HG03064 (cell line): ENCODE results near the gene KPNA5.
A peak's percentile ranks its signal among the peaks of the same experiment; 100 is the strongest.
"Not testable (repeated sequence)": the region's sequence is repeated elsewhere in the genome, so short reads cannot be mapped to it uniquely, and the experiment has no call there.

ENCODE experiments used
- ATAC-seq: cut with Tn5 transposase; IDR thresholded peaks from one replicate; pipeline ENCODE4 v1.9.1; 2021; ENCODE audit warnings: low read depth; ENCODE audit not compliant: unreplicated experiment

Gene KPNA5

GRCh38 chr6:116680880-116681672 is at the start of gene KPNA5:
Gene KPNA5 (plus strand): TSS chr6:116681211. CDS start chr6:116681335, 124 bp downstream.
- ATAC-seq = peak; percentile 92

- ATAC-seq = peak; percentile 80
Measured at GRCh38 chr6:116631379-116631990, 49.5 kb upstream of the KPNA5 start.

DNA sequence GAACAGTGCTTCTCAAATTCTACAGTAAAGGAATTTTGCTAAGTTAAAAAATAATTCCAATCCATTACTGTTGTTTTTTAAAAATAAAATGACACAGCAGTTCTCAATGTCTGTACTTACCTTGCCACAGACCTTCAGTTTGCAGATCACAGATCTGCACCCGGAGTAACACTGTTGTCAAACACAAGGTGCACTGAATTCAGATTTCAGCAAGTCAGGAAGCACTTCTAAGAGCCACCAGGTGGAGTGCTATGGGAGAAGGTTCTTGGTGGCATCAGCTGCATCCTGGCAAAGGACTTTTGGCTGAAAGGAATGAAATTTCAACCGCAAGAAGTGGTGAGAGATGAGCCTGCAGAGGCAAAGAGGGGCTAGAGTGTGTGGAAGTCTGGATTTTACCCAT is 47.3 kb upstream of the KPNA5 start:
- ATAC-seq = no peak

- ATAC-seq = no peak
Measured at GRCh38 chr6:116648156-116648555, 32.9 kb upstream of the KPNA5 start.

GRCh38 chr6:116649129-116649528 is 31.9 kb upstream of the KPNA5 start:
- no peak for ATAC-seq

- no peak for ATAC-seq
Measured at GRCh38 chr6:116651916-116652315, 29.1 kb upstream of the KPNA5 start.

DNA sequence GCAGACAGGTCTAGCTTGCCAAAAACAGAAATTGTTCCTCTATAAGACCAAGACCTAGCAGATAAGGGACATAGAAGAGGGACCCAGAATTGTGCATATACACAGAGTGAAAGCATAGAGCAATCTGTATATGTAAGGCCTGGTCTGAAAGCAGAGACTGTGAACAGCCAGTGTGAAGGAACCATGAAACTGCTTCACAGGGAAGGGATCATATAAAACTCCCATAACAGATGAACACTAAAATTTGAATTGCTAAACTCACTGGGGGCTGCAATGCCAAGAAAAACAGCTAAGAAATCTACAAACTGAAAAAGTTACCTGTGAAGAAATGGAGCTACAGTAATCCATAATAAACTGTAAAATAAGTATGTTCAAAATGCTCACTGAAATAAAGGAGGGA is 19.4 kb upstream of the KPNA5 start:
- no peak for ATAC-seq

DNA sequence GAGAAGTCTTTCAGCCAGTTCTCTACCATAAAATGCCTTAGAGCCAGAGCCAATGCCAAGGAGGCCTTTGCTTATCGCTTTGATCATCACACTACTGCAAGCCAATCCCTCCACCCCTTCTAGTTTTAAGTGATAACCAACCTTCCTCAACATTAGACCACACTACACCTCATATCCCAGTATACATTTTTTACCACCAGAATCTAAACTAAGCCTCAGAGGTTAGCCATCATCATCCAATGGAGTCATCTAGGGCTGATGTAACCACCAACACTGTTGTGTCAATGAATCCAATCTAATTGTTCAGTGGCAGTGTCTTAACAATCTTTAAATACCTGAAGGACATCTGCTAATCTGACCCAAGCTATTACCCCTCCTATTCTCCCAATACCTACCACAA is 18.8 kb upstream of the KPNA5 start:
- ATAC-seq = no peak

DNA sequence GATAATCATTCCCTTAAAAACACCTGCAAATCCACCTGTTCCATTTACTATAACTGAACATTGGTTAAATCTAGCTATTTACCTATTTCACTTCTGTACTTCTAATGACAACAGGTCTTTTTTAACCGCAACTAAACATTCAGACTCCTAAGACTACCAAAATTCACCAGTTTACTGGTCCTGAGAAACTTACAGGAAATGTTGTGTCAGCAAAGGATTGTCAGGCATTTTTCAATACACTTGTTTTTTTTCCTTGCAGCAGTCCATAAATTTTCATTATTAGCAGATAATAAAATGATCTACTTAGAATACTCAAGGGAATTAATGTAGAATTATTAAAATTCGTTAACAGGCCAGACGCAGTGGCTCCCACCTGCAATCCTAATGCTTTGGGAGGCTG is 17.7 kb upstream of the KPNA5 start:
- ATAC-seq = no peak

DNA sequence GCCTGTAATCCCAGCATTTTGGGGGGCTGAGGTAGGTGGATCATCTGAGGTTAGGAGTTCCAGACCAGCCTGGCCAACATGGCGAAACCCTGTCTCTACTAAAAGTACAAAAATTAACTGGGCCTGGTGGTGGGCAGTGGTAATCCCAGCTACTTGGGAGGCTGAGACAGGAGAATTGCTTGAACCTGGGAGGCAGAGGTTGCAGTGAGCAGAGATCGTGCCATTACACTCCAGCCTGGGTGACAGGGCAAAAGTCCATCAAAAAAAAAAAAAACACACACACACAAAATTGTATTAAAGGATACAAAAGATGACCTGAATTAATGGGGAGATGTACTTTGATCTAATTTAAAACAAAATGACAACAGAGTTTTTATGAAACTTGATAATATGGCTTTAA is 16.8 kb upstream of the KPNA5 start:
- ATAC-seq = not testable (repeated sequence)

DNA sequence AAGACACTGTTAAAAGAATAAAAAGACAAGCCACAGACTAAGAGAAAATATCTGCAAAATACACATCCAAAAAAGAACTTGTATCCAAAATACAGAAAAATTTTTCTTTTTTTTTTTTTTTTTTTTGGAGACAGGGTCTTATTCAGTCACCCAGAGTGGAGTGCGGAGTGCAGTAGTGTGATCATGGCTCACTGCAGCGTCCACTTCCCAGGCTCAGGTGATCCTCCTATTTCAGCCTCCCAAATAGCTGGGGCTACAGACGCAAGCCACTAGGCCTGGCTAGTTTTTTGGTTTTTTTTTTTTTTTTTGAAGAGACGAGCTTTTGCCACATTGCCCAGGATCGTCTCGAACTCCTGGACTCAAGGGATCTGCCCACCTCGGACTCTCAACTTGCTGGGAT is 15.5 kb upstream of the KPNA5 start:
- ATAC-seq = no peak

DNA sequence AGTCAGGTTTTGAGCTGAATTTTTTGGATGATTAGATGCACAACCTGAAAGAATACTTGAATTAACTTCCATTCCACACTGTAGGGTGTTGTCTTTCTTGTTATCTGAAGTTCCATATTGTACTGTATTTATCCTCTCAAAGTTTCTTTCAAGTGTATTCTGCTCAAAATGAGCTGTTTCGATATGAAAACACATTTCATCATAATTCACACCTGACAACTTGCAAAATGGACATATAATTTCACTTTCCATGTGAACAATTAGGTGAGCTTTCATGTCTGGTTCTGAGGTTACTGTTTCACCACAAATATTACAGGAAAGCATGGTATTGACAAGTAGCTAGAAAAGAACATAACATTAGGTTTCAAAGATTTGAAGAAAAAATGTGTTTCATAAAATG is 14.1 kb upstream of the KPNA5 start:
- ATAC-seq = peak; percentile 35

GRCh38 chr6:116667623-116668022 is 13.4 kb upstream of the KPNA5 start:
- ATAC-seq = peak; percentile 39

DNA sequence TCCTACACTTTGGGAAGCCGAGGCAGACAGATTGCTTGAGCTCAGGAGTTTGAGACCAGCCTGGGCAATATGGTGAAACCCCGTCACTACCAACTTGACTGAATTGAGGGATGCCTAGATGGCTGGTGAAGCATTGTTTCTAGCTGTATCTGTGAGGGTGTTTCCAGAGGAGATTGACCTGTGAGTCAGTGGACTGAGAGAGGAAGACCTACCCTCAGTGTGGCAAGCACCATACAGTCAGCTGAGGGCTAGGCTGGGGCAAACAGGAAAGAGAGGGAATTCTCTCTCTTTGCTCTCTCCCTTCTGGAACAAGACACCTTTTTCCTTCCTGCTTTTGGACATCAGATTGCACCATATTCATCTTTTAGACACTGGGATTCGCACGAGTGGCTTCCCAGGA is 8.7 kb upstream of the KPNA5 start:
- no peak for ATAC-seq

- ATAC-seq = no peak
Measured at GRCh38 chr6:116676021-116676420, 5.0 kb upstream of the KPNA5 start.

- ATAC-seq = peak; percentile 41
Measured at GRCh38 chr6:116682334-116682712, 1.3 kb downstream of the KPNA5 start.

DNA sequence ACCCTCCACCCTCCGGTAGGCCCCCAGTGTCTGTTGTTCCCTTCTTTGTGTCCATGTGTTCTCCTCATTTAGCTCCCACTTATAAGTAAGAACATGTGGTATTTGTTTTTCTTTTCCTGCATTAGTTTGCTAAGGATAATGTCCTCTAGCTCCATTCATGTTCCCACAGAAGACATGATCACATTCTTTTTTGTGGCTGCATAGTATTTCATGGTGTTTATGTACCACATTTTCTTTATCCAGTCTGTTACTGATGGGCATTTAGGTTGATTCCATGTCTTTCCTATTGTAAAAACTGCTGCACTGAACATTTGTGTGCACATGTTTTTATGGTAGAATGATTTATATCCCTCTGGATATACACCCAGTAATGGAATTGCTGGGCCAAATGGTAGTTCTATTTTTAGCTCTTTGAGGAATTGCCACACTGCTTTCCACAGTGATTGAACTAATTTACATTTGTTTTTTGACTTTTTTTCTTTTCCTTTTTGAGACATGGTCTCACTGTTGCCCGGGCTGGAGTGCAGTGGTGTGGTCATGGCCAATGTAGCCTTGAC is 4.5 kb downstream of the KPNA5 start:
- no peak for ATAC-seq

DNA sequence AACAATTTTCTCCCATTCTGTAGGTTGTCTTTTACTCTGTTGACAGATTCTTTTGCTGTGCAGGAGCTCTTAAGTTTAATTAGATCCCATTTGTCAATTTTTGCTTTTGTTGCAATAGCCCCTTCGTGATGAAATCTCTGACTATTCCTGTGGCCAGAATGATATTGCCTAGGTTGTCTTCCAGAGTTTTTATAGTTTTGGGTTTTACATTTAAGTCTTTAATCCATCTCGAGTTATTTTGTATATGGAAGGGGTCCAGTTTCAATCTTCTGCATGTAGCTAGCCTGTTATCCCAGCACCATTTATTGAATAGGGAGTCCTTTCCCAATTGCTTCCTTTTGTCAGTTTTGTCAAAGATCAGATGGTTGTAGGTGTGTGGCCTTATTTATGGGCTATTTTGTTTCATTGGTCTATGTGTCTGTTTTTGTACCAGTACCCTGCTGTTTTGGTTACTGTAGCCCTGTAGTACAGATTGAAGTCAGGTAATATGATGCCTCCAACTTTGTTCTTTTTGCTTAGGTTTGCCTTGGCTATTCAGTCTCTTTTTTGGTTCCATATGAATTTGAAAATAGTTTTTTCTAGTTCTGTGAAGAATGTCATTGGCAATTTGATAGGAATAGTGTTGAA is 5.6 kb downstream of the KPNA5 start:
- ATAC-seq = not testable (repeated sequence)

DNA sequence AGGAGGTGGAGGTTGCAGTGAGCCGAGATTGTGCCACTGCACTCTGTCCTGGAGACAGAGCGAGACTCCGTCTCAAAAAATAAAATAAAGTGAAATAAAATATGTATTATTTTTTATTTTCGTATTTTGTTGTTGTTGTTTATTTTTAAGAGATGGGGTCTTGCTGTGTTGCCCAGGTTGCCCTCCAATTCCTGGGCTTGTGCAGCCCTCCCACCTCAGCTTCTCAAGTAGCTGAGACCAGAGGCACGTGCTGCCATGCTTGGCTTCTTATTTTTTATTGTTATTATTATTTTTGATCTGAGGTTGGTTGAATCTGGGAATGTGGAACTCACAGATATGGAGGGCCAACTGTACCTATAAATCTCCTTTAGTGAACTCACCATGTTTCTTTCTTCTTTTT is 10.1 kb downstream of the KPNA5 start:
- no peak for ATAC-seq

- ATAC-seq = not testable (repeated sequence)
Measured at GRCh38 chr6:116692873-116693272, 11.9 kb downstream of the KPNA5 start.

DNA sequence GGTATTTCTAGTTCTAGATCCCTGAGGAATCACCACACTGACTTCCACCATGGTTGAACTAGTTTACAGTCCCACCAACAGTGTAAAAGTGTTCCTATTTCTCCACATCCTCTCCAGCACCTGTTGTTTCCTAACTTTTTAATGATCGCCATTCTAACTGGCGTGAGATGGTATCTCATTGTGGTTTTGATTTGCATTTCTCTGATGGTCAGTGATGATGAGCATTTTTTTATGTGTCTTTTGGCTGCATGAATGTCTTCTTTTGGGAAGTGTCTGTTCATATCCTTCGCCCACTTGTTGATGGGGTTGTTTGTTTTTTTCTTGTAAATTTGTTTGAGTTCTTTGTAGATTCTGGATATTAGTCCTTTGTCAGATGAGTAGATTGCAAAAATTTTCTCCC is 12.3 kb downstream of the KPNA5 start:
- not testable (repeated sequence) for ATAC-seq
